AG09309 (cell line): ENCODE results near the gene KLHL21.
"Not testable (repeated sequence)": the region's sequence is repeated elsewhere in the genome, so short reads cannot be mapped to it uniquely, and the experiment has no call there.

Source experiments
- DNase-seq: peaks from one replicate; pipeline ENCODE4 v3.0.0-alpha.2; 2010; ENCODE audit warnings: low read depth
- H3K4me3 ChIP-seq: 2 replicates; pipeline ENCODE4 v1.5.1; 2011; ENCODE audit warnings: mild to moderate bottlenecking, low read depth, low read length, moderate library complexity; ENCODE audit not compliant: control insufficient read depth
- TF ChIP-seq, protein P1 (sequence below): IDR thresholded peaks from 2 replicates; pipeline ENCODE4 v1.5.1; 2011; ENCODE audit warnings: mild to moderate bottlenecking, low read depth, low read length, inconsistent platforms; ENCODE audit not compliant: insufficient read depth, control insufficient read depth; ENCODE audit errors: missing control alignments

The KLHL21 gene, protein sequence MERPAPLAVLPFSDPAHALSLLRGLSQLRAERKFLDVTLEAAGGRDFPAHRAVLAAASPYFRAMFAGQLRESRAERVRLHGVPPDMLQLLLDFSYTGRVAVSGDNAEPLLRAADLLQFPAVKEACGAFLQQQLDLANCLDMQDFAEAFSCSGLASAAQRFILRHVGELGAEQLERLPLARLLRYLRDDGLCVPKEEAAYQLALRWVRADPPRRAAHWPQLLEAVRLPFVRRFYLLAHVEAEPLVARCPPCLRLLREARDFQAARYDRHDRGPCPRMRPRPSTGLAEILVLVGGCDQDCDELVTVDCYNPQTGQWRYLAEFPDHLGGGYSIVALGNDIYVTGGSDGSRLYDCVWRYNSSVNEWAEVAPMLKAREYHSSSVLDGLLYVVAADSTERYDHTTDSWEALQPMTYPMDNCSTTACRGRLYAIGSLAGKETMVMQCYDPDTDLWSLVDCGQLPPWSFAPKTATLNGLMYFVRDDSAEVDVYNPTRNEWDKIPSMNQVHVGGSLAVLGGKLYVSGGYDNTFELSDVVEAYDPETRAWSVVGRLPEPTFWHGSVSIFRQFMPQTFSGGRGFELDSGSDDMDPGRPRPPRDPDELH

DNA sequence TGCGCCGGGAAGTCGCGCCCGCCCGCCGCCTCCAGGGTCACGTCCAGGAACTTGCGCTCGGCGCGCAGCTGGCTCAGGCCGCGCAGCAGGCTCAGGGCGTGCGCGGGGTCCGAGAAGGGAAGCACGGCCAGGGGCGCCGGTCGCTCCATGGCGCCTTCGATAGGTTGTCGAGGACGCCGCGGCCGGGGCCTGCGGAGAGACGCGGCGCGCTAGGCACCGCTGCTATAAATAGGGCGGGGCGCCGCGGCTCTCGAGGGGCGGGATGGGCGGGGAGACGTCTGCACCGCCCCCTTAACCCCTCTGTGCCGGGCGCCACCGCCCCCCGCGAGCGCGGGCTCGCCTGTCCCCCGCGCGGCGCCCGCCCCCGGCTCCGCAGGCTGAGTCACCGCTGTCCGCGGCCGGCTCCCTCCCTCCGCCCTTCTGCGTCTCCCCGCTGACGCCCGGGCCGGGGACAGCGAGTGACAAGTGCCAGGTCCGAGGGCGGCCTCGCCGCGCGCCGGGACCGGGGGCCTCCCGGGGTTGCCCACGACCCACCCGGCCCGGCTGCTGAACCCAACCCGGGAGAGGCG lies at the start of gene KLHL21:
Gene KLHL21 (minus strand): TSS at position 201 of the 569 bp plus-strand sequence. CDS start 52 bp downstream, at position 149.
- TF ChIP-seq, protein P1, sequence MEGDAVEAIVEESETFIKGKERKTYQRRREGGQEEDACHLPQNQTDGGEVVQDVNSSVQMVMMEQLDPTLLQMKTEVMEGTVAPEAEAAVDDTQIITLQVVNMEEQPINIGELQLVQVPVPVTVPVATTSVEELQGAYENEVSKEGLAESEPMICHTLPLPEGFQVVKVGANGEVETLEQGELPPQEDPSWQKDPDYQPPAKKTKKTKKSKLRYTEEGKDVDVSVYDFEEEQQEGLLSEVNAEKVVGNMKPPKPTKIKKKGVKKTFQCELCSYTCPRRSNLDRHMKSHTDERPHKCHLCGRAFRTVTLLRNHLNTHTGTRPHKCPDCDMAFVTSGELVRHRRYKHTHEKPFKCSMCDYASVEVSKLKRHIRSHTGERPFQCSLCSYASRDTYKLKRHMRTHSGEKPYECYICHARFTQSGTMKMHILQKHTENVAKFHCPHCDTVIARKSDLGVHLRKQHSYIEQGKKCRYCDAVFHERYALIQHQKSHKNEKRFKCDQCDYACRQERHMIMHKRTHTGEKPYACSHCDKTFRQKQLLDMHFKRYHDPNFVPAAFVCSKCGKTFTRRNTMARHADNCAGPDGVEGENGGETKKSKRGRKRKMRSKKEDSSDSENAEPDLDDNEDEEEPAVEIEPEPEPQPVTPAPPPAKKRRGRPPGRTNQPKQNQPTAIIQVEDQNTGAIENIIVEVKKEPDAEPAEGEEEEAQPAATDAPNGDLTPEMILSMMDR, result no peak
- no peak for DNase-seq
- H3K4me3 ChIP-seq, result peak within 1 kb of the TSS; percentile 96

DNA sequence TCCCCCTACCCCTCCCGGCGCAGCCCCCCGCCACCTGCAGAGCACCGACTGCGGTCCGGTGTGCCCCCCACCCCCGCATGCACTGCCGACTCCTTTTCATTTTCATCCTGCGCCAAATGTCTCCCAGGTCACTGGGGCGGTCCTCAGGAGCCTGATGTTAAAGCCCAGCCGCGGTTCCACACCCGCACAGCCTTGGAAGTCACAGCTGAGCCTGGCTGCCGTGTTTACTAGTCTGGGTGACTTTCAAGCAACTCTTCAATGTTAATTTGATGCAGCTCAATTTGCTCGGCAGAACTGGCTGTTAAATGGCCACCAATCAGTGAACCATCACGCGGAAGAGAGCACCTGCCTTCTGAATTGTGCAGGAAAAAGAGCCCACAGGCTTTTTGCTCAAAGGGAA lies 49.2 kb upstream of the KLHL21 start:
- H3K4me3 ChIP-seq, result no peak overlapping the region
- no peak for DNase-seq
- TF ChIP-seq, protein P1, result no peak

DNA sequence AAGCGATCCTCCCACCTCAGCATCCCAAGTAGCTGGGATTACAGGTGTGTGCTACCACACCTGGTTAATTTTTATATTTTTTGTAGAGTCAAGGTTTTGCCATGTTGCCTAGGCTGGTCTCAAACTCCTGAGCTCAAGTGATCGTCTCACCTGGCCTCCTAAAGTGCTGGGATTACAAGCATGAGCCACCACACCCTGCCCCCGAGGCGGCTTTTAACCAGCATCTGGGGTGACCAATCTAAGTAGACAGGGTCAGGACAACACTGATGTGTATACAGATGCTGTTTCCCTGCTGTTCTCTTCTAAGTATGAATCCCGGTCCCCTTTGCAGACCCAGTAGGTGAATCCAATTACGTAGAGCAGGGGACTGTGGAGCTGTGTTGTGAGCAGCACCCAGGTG lies 45.9 kb upstream of the KLHL21 start:
- DNase-seq, result no peak
- TF ChIP-seq, protein P1, result no peak
- H3K4me3 ChIP-seq, result no peak overlapping the region

DNA sequence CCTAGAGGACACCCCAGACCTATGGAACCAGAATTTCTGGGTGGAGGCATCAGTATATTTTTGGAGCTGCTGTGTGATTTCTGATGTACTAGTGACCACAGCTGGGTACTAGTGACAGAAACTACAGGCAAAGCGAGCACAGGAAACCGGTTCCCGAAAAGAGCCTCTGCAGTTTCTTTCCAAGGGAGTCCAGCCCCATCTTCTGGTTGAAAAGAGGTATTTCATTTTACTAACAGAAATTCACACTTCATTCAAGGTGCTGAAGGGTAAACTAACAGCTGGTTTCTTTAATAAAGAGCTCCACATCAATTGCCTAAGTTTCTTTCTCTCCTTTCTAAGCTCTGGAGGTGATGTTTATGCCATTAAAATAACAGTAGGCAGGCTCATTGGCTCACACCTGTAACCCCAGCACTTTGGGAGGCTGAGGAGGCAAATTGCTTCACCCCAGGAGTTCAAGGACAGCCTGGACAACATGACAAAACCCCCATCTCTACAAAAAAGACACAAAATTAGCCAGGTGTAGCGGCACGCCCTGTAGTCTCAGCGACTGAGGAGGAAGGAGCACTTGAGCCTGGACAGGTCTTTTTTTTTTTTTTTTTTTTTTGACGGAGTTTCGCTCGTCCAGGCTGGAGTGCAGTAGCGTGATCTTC lies 44.0 kb upstream of the KLHL21 start:
- TF ChIP-seq, protein P1, result peak; percentile 59
- DNase-seq, result no peak
- H3K4me3 ChIP-seq, result no peak overlapping the region

DNA sequence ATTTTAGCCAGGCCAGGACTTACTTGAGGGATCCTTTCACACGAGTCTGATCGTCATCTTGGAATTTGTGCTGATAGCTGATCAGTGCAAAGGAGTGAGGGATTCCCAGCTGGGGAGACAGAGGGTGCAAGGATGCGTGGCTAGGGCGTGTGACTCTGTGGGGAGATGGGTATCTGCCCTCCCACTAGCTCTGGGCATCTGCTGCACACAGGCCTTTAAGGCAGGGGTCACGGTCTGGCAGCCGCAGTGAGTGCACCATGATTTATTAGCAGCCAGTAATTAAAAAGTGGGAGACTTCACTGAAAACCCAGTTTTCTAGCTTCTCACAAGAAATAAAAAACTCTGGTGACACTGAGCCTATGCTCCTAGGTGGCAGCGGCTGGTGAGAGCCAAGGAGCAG lies 42.3 kb upstream of the KLHL21 start:
- no peak overlapping the region for H3K4me3 ChIP-seq
- TF ChIP-seq, protein P1, result no peak
- no peak for DNase-seq

DNA sequence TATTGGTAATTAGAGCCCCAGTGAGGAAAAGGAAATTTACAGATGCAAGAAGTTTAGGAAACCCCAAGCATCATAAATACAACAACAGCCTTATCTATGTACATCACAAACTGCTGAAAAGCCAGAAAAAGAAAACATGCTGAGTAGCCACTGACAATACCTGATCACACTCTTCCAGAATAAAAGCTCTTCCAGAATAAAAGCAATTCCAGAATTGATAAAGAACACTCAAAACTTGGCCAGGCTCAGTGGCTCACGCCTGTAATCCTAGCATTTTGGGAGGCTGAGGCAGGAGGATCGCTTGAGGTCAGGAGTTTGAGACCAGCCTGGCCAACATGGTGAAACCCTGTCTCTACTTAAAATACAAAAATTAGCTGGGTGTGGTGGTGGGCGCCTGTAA lies 38.2 kb upstream of the KLHL21 start:
- not testable (repeated sequence) for H3K4me3 ChIP-seq, DNase-seq
